AG08395 (cell line): ENCODE measurements around the gene LRP1B.

Experiments used
- DNase-seq: peaks from one replicate; pipeline ENCODE4 v3.0.0; 2012; ENCODE audit warnings: mixed read lengths, low spot score

LRP1B gene

GRCh38 chr2:141770530-141770929 lies 360.3 kb downstream of the LRP1B start:
- no peak for DNase-seq

GRCh38 chr2:141767691-141768090 lies 363.1 kb downstream of the LRP1B start:
- no peak for DNase-seq

- DNase-seq, result no peak
These were observed 363.8 kb downstream of the LRP1B start for GRCh38 chr2:141767051-141767450.

GRCh38 chr2:141766225-141766624 lies 364.6 kb downstream of the LRP1B start:
- no peak for DNase-seq

- no peak for DNase-seq
These were observed 382.2 kb downstream of the LRP1B start for GRCh38 chr2:141748616-141749015.

GRCh38 chr2:141741652-141742051 lies 389.2 kb downstream of the LRP1B start:
- no peak for DNase-seq

GRCh38 chr2:141737492-141738255 lies 393.1 kb downstream of the LRP1B start:
- DNase-seq, result no peak

- no peak for DNase-seq
These were observed 394.4 kb downstream of the LRP1B start for GRCh38 chr2:141736466-141736865.

- DNase-seq, result no peak
These were observed 401.9 kb downstream of the LRP1B start for GRCh38 chr2:141728886-141729285.

- DNase-seq, result no peak
These were observed 402.7 kb downstream of the LRP1B start for GRCh38 chr2:141728142-141728541.

- no peak for DNase-seq
These were observed 406.4 kb downstream of the LRP1B start for GRCh38 chr2:141724426-141724825.

GRCh38 chr2:141723814-141724213 lies 407.0 kb downstream of the LRP1B start:
- no peak for DNase-seq

GRCh38 chr2:141720476-141720875 lies 410.3 kb downstream of the LRP1B start:
- DNase-seq, result no peak

GRCh38 chr2:141714496-141714895 lies 416.3 kb downstream of the LRP1B start:
- DNase-seq, result no peak

GRCh38 chr2:141711627-141712026 lies 419.2 kb downstream of the LRP1B start:
- DNase-seq, result no peak

GRCh38 chr2:141710589-141711239 lies 420.1 kb downstream of the LRP1B start:
- DNase-seq, result no peak

- DNase-seq, result no peak
These were observed 421.1 kb downstream of the LRP1B start for GRCh38 chr2:141709756-141710155.

- no peak for DNase-seq
These were observed 423.3 kb downstream of the LRP1B start for GRCh38 chr2:141707486-141707885.

GRCh38 chr2:141704541-141704940 lies 426.3 kb downstream of the LRP1B start:
- DNase-seq, result no peak

GRCh38 chr2:141703501-141703900 lies 427.3 kb downstream of the LRP1B start:
- no peak for DNase-seq

- DNase-seq, result no peak
These were observed 429.2 kb downstream of the LRP1B start for GRCh38 chr2:141701618-141702017.

- DNase-seq, result no peak
These were observed 431.2 kb downstream of the LRP1B start for GRCh38 chr2:141699573-141699972.

- no peak for DNase-seq
These were observed 432.3 kb downstream of the LRP1B start for GRCh38 chr2:141698500-141698899.

- DNase-seq, result no peak
These were observed 433.8 kb downstream of the LRP1B start for GRCh38 chr2:141697035-141697434.
